RPMI7951 (cell line): Measurements from ENCODE around the gene ISOC2. TPM values are rescaled to one million over a fixed set of nuclear protein-coding genes. Genes with fewer than 3 reads are reported as not detected.
"Not testable (repeated sequence)": the region's sequence is repeated elsewhere in the genome, so short reads cannot be mapped to it uniquely, and the experiment has no call there.

Experiments
- DNase-seq: peaks from one replicate; pipeline ENCODE4 v3.0.0-alpha.2; 2012; ENCODE audit warnings: low read depth
- total RNA-seq: library from RNA; depleted of rRNA; stranded (reverse); fragments of >200 nt; shearing (Covaris generic); gene quantifications from 2 replicates; pipeline ENCODE4 v1.2.3, GENCODE V29; 2014; rRNA removed

The ISOC2 gene
- total RNA-seq, result 81.9 and 120 TPM in 2 replicates

- DNase-seq, result peak; percentile 100
Observed at GRCh38 chr19:55461259-55461973, at the start of gene ISOC2. Gene ISOC2 (minus strand): TSS chr19:55461642. CDS start chr19:55456486, 5,156 bp downstream.

GRCh38 chr19:55508120-55508519, 46.7 kb upstream of the ISOC2 start:
- no peak for DNase-seq

GRCh38 chr19:55504981-55505380, 43.5 kb upstream of the ISOC2 start:
- no peak for DNase-seq

- DNase-seq, result no peak
Observed at GRCh38 chr19:55504252-55504603, 42.8 kb upstream of the ISOC2 start.

- DNase-seq, result peak; percentile 88
Observed at GRCh38 chr19:55503502-55504251, 42.2 kb upstream of the ISOC2 start.

- DNase-seq, result no peak
Observed at GRCh38 chr19:55503157-55503501, 41.7 kb upstream of the ISOC2 start.

DNA sequence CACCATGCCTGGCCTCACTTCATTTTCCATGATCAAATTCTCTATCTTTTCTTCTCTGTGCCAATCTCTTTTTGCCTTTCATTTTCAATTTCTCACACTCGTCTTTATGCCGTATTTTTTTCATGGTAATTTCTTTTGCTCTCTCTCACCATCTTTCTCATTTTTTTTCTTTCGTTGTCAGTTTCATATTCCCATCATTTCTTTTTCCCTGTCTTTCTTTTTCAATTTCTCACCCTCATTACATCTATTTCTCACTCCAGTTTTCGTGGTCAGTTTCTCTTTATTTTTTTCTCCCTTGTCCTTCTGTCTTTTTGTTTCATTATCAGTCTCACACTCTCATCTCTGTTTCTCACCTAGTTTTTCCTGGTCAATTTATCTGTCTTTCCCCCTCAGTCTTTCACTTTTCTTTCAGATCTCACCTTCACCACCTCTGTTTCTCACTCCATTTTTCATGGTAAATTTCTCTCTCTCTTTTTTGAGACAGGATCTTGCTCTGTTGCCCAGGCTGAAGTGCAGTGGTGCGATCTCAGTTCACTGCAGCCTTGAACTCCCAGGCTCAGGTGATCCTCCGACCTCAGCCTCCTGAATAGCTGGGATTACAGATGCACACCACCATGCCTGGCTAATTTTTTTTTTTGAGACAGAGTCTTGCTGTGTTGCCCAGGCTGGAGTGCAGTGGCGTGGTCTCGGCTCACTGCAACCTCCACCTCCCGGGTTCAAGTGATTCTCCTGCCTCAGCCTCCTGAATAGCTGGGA, 40.9 kb upstream of the ISOC2 start:
- no peak for DNase-seq

DNA sequence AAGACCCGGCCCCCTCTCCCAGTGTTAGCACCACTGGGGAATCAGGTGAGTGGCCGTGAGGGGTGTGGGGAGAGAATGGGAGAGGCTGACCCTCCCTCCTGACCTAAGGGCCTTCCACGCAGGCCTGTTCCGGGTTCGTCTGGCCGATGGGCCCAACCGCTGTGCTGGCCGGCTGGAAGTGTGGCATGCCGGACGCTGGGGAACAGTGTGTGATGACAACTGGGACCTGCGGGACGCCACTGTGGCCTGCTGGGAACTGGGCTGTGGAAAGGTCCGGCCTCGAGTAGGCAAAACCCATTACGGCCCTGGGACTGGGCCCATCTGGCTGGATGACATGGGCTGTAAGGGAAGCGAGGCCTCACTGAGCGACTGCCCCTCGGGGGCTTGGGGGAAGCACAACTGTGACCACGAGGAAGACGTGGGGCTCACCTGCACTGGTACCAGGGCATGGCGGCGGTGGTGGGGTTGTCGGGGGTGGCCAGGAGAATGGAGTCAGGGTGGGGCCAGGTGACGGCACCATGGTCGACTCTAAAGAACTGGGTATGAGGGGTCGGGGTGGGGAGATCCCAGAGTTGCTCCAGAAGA, 39.0 kb upstream of the ISOC2 start:
- no peak for DNase-seq

DNA sequence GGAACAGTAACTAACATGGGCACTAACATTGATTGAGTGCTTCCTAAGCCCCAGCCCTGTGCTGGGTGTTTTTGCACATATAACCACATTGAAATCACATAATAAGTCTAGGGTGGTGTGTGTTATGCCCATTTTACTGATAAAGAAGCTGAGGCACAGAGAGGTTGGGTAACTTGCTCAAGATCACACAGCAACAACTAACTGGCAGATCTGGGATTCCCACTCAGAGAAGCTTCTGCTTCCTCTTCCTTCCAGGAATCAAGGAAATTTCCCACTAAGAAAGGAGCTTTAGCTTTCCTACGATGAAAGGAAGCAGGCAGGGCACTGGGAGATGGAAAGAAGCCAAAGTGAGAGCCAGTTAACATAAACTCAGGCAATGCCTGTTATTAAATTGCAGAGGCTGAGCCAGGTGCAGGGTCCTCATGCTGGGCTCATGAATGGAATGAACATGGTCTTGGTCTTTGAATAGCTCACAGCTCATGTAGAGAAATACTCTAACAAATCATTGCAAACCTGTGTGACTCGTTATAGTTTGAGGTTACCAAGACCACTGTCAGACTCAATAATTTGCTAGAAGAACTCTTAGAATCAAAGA, 36.9 kb upstream of the ISOC2 start:
- DNase-seq, result no peak

DNA sequence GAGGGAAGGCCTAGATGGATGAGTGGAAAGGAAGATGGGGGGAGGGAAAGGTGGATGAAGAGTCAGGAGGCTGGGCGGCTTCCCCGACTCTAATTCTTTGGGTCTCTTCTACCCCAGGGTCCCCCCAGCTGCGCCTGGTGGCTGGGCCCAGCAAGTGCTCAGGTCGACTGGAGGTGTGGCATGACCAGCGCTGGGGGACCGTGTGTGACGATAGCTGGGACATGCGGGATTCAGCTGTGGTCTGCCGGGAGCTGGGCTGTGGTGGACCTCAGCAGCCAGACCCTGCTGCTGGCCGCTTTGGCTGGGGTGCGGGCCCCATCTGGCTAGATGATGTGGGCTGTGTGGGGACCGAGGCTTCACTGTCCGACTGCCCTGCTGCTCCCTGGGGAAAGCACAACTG, 36.3 kb upstream of the ISOC2 start:
- DNase-seq, result no peak

- DNase-seq, result not testable (repeated sequence)
Observed at GRCh38 chr19:55496820-55497219, 35.4 kb upstream of the ISOC2 start.

DNA sequence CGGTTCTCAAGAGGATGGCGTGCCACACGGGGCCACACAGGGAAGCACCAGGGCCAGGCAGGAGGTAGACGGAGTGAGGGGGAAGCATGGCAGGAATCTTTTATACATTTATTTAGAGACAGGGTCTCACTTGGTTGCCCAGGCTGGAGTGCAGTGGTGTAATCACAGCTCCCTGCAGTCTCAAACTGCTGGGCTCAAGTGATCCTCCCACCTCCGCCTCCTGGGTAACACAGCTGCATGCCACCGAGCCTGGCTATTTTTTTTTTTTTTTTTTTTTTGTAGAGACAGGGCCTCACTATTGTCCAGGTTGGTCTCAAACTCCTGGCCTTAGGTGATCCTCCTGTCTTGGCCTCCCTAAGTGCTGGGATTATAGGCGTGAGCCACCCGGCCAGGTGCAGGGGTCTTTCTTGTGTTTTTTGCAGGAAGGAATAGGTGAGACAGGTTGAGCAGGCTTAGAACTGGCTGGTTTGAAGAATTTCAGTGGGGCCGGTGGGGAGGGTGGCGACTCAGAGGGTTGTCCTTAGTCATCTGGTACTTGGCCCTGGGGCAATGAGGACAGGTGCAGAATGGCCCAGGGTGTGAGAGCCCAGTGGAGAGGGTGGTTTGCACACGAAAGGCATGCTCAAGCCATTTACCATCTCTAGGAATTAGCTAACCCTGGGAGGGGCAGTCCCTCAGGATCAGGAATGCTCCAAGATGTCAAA, 34.4 kb upstream of the ISOC2 start:
- DNase-seq, result peak; percentile 39

DNA sequence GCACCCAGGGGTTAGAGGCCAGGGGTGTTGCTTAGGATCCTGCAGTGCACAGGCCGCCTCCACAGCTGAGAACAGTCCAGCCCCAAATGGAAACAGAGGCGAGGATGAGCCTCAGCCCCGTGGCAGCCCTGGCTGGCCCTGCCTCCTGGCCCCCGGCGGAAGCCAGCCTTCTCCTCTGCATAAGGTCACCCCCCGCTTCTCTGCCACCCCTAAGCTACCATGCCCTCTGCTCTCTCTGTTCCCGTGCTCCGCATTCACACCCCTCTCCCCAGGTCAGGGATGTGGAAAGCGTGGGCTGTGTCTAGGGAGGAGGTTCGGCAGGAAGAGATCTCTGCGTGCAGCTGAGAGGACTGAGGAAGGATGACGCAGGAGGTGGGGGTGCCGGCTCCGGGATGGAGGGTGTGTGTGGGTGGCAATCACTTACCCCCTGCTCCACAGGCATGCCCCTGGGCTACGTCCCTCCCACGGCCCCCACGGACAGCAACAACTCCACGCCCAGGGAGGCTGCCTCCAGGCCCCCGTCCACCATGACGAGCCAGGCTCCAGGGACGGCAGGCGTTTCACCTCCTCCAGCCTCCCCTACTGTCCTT, 32.8 kb upstream of the ISOC2 start:
- peak; percentile 93 for DNase-seq

DNA sequence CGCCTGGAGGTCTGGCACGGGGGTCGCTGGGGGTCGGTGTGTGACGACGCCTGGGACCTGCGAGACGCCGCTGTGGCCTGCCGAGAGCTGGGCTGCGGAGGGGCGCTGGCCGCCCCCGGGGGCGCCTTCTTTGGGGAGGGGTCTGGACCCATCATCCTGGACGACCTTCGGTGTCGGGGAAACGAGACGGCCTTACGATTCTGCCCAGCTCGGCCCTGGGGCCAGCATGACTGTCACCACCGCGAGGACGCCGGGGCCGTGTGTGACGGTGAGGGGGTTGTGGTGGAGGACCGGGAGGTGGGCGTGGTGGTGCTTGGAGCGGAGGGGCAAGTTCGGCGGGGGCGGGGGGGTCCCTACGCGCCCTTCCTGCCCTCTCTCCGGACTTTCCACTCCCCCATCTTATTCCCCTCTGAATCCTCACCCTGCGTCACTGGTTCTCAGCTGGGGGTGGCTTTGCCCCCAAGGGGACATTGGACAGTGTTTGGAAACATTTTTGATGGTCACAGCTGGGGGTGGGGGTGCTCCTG, 32.3 kb upstream of the ISOC2 start:
- DNase-seq, result no peak

GRCh38 chr19:55493052-55493644, 31.7 kb upstream of the ISOC2 start:
- peak; percentile 81 for DNase-seq

- no peak for DNase-seq
Observed at GRCh38 chr19:55492362-55492944, 31.0 kb upstream of the ISOC2 start.

DNA sequence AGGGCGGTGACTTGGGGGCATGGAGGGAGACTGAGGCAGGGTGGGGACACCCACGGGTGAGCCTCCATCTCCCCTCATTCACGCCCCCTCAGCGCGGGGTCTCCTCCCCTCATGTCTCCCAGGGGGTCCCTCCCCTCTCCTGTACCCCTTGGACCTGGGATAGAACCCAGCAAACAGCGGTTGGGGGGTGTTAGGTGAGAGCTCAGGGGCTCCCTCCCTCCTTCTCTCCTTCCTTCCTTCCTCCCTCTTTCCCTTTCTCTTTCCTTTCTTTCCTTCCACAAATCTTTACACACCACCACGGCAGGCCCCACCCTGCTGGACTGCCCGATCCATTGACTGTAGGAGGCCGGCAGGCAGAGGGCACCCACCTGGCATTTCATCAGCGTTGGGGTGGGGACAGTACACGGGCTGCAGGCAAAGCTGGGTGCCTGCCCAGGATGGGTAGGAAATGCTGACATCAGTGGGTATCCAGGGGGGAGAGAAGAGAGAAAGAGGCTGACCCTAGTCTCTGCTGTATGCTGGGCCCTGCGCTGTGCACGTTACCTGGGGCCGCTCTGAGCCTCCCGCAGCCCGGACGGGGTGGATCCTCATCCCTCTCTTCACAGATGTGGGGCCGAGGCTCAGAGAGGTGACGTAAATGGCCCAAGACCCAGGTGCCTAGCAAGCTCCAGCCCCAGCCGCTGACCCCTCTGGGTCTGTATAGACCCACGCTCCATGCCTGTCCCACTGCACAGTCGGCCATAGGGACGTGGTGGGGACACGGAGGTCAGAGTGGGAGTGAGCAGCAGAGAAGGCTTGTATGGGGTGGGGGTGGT, 30.3 kb upstream of the ISOC2 start:
- DNase-seq, result no peak

DNA sequence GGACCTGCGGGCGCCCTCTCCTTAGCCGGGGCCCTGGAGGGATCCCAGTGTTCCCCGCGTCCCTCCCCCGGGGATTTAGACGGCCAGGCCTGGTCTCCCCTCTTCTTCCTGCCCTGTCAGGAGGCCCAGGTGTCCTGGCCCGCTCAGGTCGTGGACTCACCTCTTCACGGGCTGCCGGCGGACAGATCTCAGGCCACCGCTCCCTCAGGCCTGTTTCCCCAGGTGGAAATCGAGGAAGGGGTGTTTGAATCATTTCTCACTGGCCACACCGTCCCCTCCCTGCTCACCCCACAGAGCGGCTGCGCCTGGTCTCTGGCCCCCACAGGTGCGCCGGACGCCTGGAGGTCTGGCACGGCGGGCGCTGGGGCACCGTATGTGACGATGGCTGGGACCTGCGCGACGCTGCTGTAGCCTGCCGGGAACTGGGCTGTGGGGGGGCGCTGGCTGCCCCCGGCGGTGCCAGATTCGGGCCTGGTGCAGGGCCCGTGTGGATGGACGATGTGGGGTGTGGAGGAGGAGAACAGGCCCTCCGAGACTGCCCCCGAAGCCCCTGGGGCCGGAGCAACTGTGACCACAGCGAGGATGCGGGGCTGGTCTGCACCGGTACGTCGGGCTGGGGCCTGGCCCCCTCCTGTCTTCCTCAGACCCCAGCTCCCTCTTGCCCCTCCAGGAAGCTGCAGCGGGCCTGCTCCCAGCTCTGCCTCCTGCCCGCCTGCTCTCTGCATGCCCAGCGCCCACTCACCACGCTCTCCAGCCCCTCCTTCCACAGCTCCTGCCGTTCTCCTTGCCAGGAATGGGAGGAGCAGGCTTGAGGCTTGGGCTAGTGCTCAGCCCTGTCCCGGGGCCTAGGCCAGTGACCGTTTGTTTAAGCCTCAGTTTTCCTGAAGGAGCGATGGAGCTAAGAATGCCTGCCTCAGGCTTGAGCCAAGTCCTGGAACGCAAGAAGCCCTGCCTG, 29.3 kb upstream of the ISOC2 start:
- no peak for DNase-seq
